K562 (cell line): ENCODE measurements around the gene PRF1. TPM values are rescaled to one million over a fixed set of nuclear protein-coding genes. Genes with fewer than 3 reads are reported as not detected.
A peak's percentile ranks its signal among the peaks of the same experiment; 100 is the strongest.

Experiments used
- ATAC-seq: fragments of 200-7000 bp; cut with Tn5 transposase; 3 replicates; pipeline ENCODE4 v1.9.1; 2020; ENCODE audit warnings: moderate library complexity
- BruUV-seq: library from RNA; stranded (reverse); fragments of 400-500 nt; replicated peaks from 2 replicates; lab custom pipeline; 2021; lab: Mats Ljungman, UMichigan
- CTCF ChIA-PET: fragments of 300-600 bp; formaldehyde crosslinking; extraction: SDS; loops from one replicate; lab custom pipeline; 2021; ENCODE audit warnings: low intra/inter-chr PET ratio; lab: Yijun Ruan, JAX
- POLR2A ChIA-PET: fragments of 300-600, 350-650 bp; sonication (Branson Sonifier 250); formaldehyde crosslinking; extraction: SDS; loops from one replicate; lab custom pipeline; 2021; ENCODE audit warnings: antibody characterized with exemption, inconsistent platforms; lab: Yijun Ruan, JAX
- DNase-seq, 4 experiments: peaks; one replicate each; pipeline versions ENCODE4 v3.0.0 to v3.0.0-alpha.2; 2011 to 2018; ENCODE audit warnings: low spot score in 3 of 4, mixed read lengths in 3 of 4; ENCODE audit errors: extremely low read depth in 1 of 4
- FAIRE-seq: peaks from 2 replicates; lab custom pipeline; 2011; peaks lifted over from hg19 to GRCh38; lab: Jason Lieb, UNC
- H2AFZ ChIP-seq: 2 replicates; pipeline ENCODE4 v1.6.0; 2011; ENCODE audit warnings: low read depth, low read length, control low read depth, inconsistent platforms
- H3K27ac ChIP-seq: fragments of 200-600 bp; 3 replicates; pipeline ENCODE4 v1.8.0; 2011; ENCODE audit warnings: low read depth, mild to moderate bottlenecking, control low read depth, inconsistent platforms, low read length, moderate library complexity, mixed read lengths; ENCODE audit errors: extremely low read depth
- H3K27me3 ChIP-seq, 2 experiments: fragments of 300-600 bp in 1 of 2; 2 replicates in 1 of 2; 3 replicates in 1 of 2; pipeline versions ENCODE4 v1.6.0 to v1.8.0; 2011; ENCODE audit warnings: inconsistent platforms in 2 of 2, low read length in 2 of 2, mild to moderate bottlenecking in 1 of 2, mixed read lengths in 1 of 2, moderate library complexity in 1 of 2; ENCODE audit not compliant: control insufficient read depth in 2 of 2, insufficient read depth in 2 of 2
- H3K36me3 ChIP-seq: fragments of 300-600 bp; 3 replicates; pipeline ENCODE4 v1.8.0; 2011; ENCODE audit warnings: mild to moderate bottlenecking, low read length, inconsistent platforms; ENCODE audit not compliant: control insufficient read depth, insufficient read depth
- H3K4me1 ChIP-seq, 2 experiments: fragments of 200-600 bp in 1 of 2; replicated peaks in 1 of 2; 2 replicates in 1 of 2; 3 replicates in 1 of 2; pipeline versions ENCODE4 v1.5.1 to v1.8.0; 2011; ENCODE audit warnings: inconsistent platforms in 2 of 2, low read length in 2 of 2, mild to moderate bottlenecking in 1 of 2, mixed read lengths in 1 of 2, moderate library complexity in 1 of 2; ENCODE audit not compliant: control insufficient read depth in 2 of 2, insufficient read depth in 2 of 2
- H3K4me2 ChIP-seq: 2 replicates; pipeline ENCODE4 v1.6.1; 2011; ENCODE audit warnings: low read length, control low read depth, inconsistent platforms, mixed read lengths; ENCODE audit not compliant: insufficient read depth
- H3K4me3 ChIP-seq: fragments of 200-600 bp; sonication (generic), shearing (Covaris generic); 2 replicates; pipeline ENCODE4 v1.5.1; 2016; ENCODE audit warnings: control low read depth, inconsistent platforms
- H3K79me2 ChIP-seq: fragments of 200-600 bp; 3 replicates; pipeline ENCODE4 v1.8.0; 2011; ENCODE audit warnings: low read length, inconsistent platforms; ENCODE audit not compliant: control insufficient read depth, insufficient read depth
- H3K9ac ChIP-seq, 2 experiments: 2 replicates each; pipeline versions ENCODE4 v1.6.0 to v1.6.1; 2011; ENCODE audit warnings: low read depth in 2 of 2, low read length in 2 of 2, control low read depth in 1 of 2, inconsistent platforms in 1 of 2, mild to moderate bottlenecking in 1 of 2, mixed read lengths in 1 of 2; ENCODE audit not compliant: insufficient read depth in 1 of 2
- H3K9me1 ChIP-seq: one replicate; pipeline ENCODE4 v1.6.0; 2011; ENCODE audit warnings: inconsistent platforms, mild to moderate bottlenecking, low read length, moderate library complexity; ENCODE audit not compliant: control insufficient read depth, insufficient read depth
- H3K9me3 ChIP-seq: replicated peaks from 2 replicates; pipeline ENCODE4 v1.5.1; 2011; ENCODE audit warnings: low read depth, low read length, inconsistent platforms; ENCODE audit not compliant: control insufficient read depth, insufficient read depth
- H4K20me1 ChIP-seq: replicated peaks from 2 replicates; pipeline ENCODE4 v1.6.1; 2011; ENCODE audit warnings: low read length, inconsistent platforms, mixed read lengths; ENCODE audit not compliant: control insufficient read depth, insufficient read depth
- EGR1 ChIP-seq: fragments of 450-650 bp; conservative IDR thresholded peaks from 2 replicates; pipeline ENCODE4 v1.6.1; 2017; ENCODE audit warnings: mild to moderate bottlenecking
- ELF1 ChIP-seq: fragments of 200-800 bp; sonication (Bioruptor generic); IDR thresholded peaks from 2 replicates; pipeline ENCODE4 v1.6.1; 2016; ENCODE audit warnings: missing genetic modification characterization, missing compliant biosample characterization
- RBM14 ChIP-seq: fragments of 200-400 bp; formaldehyde crosslinking; IDR thresholded peaks from 2 replicates; pipeline ENCODE4 v1.6.1; 2018; ENCODE audit warnings: low read depth, mild to moderate bottlenecking, low read length, moderate library complexity, borderline replicate concordance; ENCODE audit not compliant: insufficient read depth
- YY1 ChIP-seq, 3 experiments: IDR thresholded peaks; 2 replicates each; pipeline ENCODE4 v1.6.1; 2011; ENCODE audit warnings: low read length in 2 of 3, mild to moderate bottlenecking in 2 of 3, moderate library complexity in 2 of 3, borderline replicate concordance in 1 of 3, control low read depth in 1 of 3, low read depth in 1 of 3; ENCODE audit not compliant: insufficient read depth in 3 of 3, insufficient replicate concordance in 2 of 3, control insufficient read depth in 1 of 3, insufficient read length in 1 of 3; ENCODE audit errors: extremely low read depth in 1 of 3
- WGBS: fragments of 100-300 bp; shearing (Covaris generic); methylation state at CpG from one replicate; pipeline ENCODE4 v1.1.6; 2016; ENCODE audit warnings: low coverage, mixed read lengths; ENCODE audit not compliant: insufficient coverage; ENCODE audit errors: missing lambda C conversion rate; 5-methylcytosine and 5-hydroxymethylcytosine counted together
- in situ Hi-C: fragments of 300-500 bp; cut with MboI; formaldehyde crosslinking; loops from 4 replicates; pipeline ENCODE4 v1.15.0; 2018; ENCODE audit warnings: inconsistent platforms, mixed read lengths
- intact Hi-C: fragments of 100-400 bp; cut with micrococcal nuclease; formaldehyde crosslinking; loops from 2 replicates; pipeline ENCODE4 v1.14.2; 2022
- polyA plus RNA-seq, 8 experiments: library from polyadenylated mRNA; depleted of rRNA in 4 of 8; stranded (reverse) in 5 of 8; unstranded in 3 of 8; fragments of >200 nt; fragmentation: Nextera tagmentation in 2 of 8; fragmentation: Illumina TruSeq in 1 of 8; extraction: Ambion mirVana in 2 of 8; extraction: Trizol in 1 of 8; gene quantifications; 2 replicates each; pipeline versions ENCODE4 v1.2.1 to v1.2.3, GENCODE V29; 2011 to 2014; ENCODE audit warnings: inconsistent platforms in 1 of 8, missing spikeins in 1 of 8
- total RNA-seq, 7 experiments: library from RNA; depleted of rRNA in 6 of 7; stranded (reverse); fragments of >200 nt in 6 of 7; fragmentation: Illumina TruSeq in 2 of 7; extraction: Trizol in 2 of 7; gene quantifications; 2 replicates each; pipeline versions ENCODE4 v1.2.1 to v1.2.3, GENCODE V29; 2011 to 2021; ENCODE audit warnings: low replicate concordance in 1 of 7
- TF ChIP-seq, protein P1 (sequence below), 2 experiments: IDR thresholded peaks; 2 replicates each; pipeline ENCODE4 v1.6.1; 2011; ENCODE audit warnings: borderline replicate concordance in 1 of 2, control low read depth in 1 of 2, low read depth in 1 of 2, low read length in 1 of 2, mild to moderate bottlenecking in 1 of 2, mixed read lengths in 1 of 2, moderate library complexity in 1 of 2; ENCODE audit not compliant: insufficient read depth in 1 of 2, insufficient read length in 1 of 2, poor library complexity in 1 of 2, severe bottlenecking in 1 of 2; ENCODE audit errors: extremely low read depth in 1 of 2

Gene PRF1
- total and polyA plus RNA-seq, 9 of the 15 experiments (the other 6 are each of a cell fraction or from before 2014, with no cell fraction given), result 3.8 to 8.6 (median 6.3) TPM

DNA sequence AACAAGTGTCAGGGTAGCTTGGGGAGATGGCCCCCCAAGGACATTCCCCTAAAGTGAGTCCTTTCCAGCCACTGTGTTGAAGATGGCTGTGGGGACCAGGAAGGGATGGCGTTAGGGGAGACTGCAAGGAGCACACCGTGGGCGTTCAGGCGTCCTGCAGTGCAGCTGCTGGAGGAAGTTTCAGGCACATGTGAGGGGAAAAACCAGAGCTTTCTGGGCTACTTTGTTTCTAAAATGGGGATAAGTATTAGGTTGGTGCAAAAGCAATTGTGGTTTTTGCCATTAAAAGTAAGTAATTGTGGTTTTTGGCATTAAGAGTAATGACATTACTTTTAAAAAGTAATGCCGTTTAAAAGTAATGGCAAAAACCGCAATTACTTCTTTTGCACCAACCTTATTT is 14.3 kb downstream of the PRF1 start:
- Histone ChIP-seq H3K79me2 (no peaks in the 10 kb centered on the region), H3K27ac (no peak overlapping the region), H3K9me1 (no peaks in the 10 kb centered on the region), H3K27me3 (no peaks in the 10 kb centered on the region), H3K4me2 (no peak overlapping the region), H3K4me3 (no peak overlapping the region), H3K9me3 (no peaks in the 10 kb centered on the region), H4K20me1 (no peaks in the 10 kb centered on the region), H3K36me3 (no peaks in the 10 kb centered on the region), H3K9ac (peak overlapping the region in 1 of 2 experiments; percentile 47; a peak in 1 of 4 replicates), H2AFZ (peak overlapping the region; percentile 74; the same call in 1 of the 2 replicates), H3K4me1 (peaks cover 36 to 44% of the 10 kb centered on the region in 2 experiments)
- intact Hi-C loops (no loop called here), in situ Hi-C loops (no loop called here)
- FAIRE-seq (no peak), ATAC-seq (no peak), DNase-seq (no peak)
- no TSS peak for BruUV-seq
- TF ChIP-seq RBM14, result no peak
- 0 out of 2 replicates have a peak, but pooled peaks have one; percentile 24 for TF ChIP-seq ELF1 (tag)
- peak; percentile 70 for TF ChIP-seq EGR1
- peak in 1 of 3 experiments; percentile 16 for TF ChIP-seq YY1 (IDR thresholded peaks at IDR 0.05; ENCODE audit: borderline replicate concordance in 1 of 3, control insufficient read depth in 1 of 3, extremely low read depth in 1 of 3, insufficient read depth in 3 of 3, insufficient read length in 1 of 3, insufficient replicate concordance in 2 of 3, low read depth in 1 of 3, low read length in 2 of 3)
- TF ChIP-seq, protein P1, sequence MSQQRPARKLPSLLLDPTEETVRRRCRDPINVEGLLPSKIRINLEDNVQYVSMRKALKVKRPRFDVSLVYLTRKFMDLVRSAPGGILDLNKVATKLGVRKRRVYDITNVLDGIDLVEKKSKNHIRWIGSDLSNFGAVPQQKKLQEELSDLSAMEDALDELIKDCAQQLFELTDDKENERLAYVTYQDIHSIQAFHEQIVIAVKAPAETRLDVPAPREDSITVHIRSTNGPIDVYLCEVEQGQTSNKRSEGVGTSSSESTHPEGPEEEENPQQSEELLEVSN (IDR thresholded peaks at IDR 0.05; ENCODE audit: borderline replicate concordance in 1 of 2, extremely low read depth in 1 of 2, insufficient read depth in 1 of 2, insufficient read length in 1 of 2, low read depth in 1 of 2, low read length in 1 of 2, poor library complexity in 1 of 2, severe bottlenecking in 1 of 2), result no peak
- ChIA-PET POLR2A (interaction anchor here (0.8 to 2.2 kb wide), 4 partner anchors 10 to 65 kb away, joined by 3 to 5 read pairs (median 4); no protein-coding TSS in a partner anchor), CTCF (interaction anchor here (0.7 kb wide), 1 partner anchor 30 kb away, joined by 3 read pairs; no protein-coding TSS in a partner anchor)
- WGBS, result 44% methylated on average over 6 of the region's 6 CpGs
